Measurements from ENCODE around the gene PSORS1C2.

- peak in 1 of 2 donors; percentile 58 for TF ChIP-seq POLR2A (IDR thresholded peaks at IDR 0.05)
- TF ChIP-seq, protein P1, sequence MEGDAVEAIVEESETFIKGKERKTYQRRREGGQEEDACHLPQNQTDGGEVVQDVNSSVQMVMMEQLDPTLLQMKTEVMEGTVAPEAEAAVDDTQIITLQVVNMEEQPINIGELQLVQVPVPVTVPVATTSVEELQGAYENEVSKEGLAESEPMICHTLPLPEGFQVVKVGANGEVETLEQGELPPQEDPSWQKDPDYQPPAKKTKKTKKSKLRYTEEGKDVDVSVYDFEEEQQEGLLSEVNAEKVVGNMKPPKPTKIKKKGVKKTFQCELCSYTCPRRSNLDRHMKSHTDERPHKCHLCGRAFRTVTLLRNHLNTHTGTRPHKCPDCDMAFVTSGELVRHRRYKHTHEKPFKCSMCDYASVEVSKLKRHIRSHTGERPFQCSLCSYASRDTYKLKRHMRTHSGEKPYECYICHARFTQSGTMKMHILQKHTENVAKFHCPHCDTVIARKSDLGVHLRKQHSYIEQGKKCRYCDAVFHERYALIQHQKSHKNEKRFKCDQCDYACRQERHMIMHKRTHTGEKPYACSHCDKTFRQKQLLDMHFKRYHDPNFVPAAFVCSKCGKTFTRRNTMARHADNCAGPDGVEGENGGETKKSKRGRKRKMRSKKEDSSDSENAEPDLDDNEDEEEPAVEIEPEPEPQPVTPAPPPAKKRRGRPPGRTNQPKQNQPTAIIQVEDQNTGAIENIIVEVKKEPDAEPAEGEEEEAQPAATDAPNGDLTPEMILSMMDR (IDR thresholded peaks at IDR 0.05), result no peak
These were observed 19.4 kb upstream of the PSORS1C2 start, which contains the start of gene TCF19 for GRCh38 chr6:31158140-31158862.
